GM12865 (cell line): Measurements from ENCODE around the gene PSMB10.

Experiments used
- DNase-seq: peaks from one replicate; pipeline ENCODE4 v3.0.0; 2010; ENCODE audit warnings: low read depth
- H3K4me3 ChIP-seq: 2 replicates; pipeline ENCODE4 v1.5.1; 2011; ENCODE audit warnings: mild to moderate bottlenecking, low read depth, low read length, control low read depth
- TF ChIP-seq, protein P1 (sequence below): IDR thresholded peaks from 2 replicates; pipeline ENCODE4 v1.5.1; 2011; ENCODE audit warnings: low read length, control low read depth, low read depth, inconsistent platforms; ENCODE audit not compliant: insufficient read depth; ENCODE audit errors: missing control alignments

Gene PSMB10

DNA sequence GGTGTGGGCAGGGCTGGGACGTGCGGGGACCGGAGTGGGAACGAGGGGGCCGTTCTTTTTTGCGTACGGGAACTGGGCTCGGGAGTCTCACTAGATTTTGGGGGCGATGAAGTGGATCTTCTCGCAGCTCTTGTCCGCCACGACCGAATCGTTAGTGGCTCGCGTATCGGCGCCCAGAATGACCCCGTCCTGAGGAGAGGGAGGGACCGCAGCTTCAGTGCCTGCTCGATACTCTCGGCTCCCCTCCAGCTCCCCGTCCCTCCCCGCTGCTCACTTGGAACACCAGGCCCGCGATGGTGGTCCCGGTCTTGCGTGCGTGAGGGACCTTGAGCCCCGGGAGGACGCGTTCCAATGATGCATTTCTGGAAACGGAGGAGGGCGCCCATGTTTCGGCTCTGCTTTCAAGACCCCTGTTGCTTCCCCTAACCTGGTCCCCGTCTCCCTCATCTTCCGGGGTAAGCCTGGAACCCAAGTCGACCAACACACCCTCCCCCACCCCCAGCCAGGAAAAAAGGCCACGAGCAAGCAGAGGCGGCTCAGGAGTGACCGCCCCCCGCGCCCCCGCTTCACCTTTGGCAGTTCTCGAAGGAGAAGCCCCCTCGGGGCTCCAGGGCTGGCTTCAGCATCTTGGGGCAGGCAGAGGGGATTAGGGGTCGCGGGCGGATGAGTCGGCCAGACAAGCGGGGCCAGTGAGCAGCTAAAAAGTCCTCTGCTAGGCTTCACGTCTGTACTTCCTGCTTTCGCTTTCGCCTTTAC, at the start of gene PSMB10:
PSMB10 (minus strand) TSS at position 727 of the 756 bp plus-strand sequence; CDS start at position 626, 101 bp downstream.
- TF ChIP-seq, protein P1, sequence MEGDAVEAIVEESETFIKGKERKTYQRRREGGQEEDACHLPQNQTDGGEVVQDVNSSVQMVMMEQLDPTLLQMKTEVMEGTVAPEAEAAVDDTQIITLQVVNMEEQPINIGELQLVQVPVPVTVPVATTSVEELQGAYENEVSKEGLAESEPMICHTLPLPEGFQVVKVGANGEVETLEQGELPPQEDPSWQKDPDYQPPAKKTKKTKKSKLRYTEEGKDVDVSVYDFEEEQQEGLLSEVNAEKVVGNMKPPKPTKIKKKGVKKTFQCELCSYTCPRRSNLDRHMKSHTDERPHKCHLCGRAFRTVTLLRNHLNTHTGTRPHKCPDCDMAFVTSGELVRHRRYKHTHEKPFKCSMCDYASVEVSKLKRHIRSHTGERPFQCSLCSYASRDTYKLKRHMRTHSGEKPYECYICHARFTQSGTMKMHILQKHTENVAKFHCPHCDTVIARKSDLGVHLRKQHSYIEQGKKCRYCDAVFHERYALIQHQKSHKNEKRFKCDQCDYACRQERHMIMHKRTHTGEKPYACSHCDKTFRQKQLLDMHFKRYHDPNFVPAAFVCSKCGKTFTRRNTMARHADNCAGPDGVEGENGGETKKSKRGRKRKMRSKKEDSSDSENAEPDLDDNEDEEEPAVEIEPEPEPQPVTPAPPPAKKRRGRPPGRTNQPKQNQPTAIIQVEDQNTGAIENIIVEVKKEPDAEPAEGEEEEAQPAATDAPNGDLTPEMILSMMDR: no peak
- peak; percentile 64 for DNase-seq
- peak within 1 kb of the TSS; percentile 88 for H3K4me3 ChIP-seq

DNA sequence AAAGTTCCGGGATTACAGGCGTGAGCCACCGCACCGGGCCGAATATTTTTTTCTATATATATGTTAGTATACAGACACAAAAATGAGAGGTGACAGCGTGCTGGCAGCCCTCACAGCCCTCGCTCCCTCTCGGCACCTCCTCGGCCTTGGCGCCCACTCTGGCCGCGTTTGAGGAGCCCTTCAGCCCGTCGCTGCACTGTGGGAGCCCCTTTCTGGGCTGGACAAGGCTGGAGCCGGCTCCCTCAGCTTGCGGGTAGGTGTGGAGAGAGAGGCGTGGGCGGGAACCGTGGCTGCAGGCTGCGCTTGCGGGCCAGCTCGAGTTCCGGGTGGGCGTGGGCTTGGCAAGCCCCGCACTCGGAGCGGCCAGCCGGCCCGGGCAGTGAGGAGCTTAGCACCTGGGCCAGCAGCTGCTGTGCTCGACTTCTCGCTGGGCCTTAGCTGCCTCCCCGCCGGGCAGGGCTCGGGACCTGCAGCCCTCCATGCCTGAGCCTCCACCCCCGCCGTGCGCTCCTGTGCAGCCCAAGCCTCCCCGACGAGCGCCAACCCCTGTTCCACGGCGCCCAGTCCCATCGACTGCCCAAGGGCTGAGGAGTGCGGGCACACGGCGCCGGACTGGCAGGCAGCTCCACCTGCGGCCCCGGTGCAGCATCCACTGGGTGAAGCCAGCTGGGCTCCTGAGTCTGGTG, 45.5 kb upstream of the PSMB10 start:
- TF ChIP-seq, protein P1: no peak
- no peak overlapping the region for H3K4me3 ChIP-seq
- DNase-seq: no peak

DNA sequence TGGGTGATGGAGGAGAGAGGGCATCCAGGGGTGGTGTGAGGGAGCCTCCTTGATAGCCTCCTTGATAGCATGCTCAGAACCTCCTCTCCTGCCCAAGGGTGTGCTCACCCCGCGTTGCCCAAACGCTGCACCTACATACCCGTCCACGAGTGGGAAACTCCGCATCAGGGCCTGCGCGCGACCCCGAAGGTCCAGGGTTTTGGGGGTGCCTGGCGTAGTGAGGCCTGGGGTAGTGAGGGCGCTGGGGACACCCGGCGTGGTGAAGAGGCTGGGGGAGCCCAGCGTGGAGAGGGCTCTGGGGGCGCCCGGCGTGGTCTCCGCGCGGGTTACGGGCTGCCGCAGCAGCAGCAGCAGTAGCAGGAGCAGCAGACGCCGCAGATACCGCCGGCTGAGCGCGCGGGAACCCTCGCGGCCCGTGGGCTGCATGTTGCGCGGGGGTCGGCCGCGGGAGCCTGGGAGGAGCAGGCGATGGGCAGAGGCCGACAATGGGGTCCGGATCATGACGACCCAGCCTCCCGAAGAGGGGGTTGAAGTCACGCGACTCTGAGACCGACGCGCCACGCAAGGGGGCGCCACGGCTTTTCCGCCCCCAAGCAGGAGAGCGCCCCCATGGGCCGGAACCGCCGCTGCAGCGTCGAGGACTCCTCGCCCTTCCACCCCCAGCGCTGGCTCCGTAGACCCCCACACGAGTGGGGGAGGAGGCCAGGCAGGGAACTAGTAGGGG, 43.5 kb upstream of the PSMB10 start, which contains the start of gene DPEP3:
DPEP3 (minus strand) TSS at position 545 of the 724 bp plus-strand sequence; CDS start at position 426, 119 bp downstream.
- H3K4me3 ChIP-seq: no peak within 1 kb of the TSS
- TF ChIP-seq, protein P1: no peak
- DNase-seq: no peak

DNA sequence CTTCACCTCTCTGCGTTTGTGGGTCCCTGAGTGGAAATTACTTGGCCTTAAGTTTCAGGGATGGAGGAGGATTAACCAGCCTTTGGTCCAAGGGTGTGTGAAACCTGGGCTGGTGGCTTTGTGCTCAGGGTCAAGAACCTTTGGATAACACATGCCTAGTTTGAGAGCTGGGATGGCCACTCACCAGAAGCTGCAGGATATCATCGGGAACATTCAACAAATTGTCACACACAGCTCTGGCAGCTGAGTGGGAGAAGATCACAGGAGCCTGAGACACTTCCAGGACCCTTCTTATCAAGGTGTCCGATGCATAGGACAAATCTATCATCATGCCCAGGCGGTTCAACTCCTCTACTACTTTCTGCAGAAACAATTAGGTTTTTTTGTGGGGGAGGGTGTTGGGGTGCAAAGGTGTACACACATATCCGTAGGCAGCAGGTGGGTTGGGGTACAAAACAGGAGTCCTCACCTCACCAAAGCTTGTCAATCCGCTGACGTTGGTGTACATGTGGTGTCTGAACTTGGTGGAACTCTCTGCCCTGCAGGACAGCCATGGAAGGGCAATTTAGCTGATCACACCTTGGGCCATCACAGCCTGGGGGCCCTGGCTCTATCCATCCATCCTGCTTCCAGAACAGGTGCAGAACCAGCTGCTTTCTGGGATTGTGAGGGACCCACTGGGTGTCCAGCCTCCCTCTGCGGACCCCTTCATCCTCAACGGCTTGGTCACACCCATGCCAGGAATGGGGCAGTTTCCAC, 41.0 kb upstream of the PSMB10 start:
- TF ChIP-seq, protein P1: no peak
- no peak for DNase-seq
- no peak overlapping the region for H3K4me3 ChIP-seq

DNA sequence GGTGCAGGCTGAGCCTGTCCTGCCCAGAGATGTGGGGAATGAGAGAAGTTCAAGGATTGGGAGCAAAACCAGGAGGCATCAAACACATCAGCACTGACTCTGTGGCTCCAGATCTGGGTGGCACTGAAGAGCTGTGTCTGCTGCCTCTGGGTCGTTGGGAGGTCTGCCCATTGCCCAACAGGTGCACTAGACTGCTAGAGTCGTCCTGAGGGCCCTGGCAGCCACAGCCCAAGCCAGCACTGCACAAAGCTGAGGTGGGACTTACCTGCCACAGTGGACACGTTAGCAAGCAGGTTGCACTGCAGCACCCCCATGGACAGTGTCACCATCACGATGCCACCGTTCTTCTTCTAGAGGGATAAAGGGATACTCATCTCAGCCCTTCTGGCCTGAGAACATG, 40.4 kb upstream of the PSMB10 start:
- no peak for DNase-seq
- TF ChIP-seq, protein P1: no peak
- no peak overlapping the region for H3K4me3 ChIP-seq

DNA sequence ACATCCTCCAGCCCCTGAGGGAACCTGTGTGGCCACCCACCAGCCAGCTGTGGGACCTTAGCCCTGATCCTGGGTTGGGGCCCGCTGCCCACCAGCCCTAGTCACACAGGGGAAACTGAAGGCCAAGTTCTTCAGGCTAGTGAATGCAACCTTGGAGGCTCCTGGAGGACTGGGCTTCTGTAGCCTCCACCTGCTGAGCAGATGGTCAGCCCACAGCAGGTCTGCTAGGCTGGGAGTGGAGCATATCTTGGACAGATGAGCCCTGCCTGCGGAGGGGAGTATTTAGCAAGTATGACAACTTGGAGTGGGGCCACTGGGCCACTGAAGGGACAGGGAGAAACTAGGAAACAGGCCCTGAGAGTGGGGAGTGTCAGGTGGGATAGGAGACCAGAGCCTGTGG, 39.6 kb upstream of the PSMB10 start:
- no peak for DNase-seq
- TF ChIP-seq, protein P1: no peak
- no peak overlapping the region for H3K4me3 ChIP-seq
